SK-N-SH treated with all-trans-retinoic acid at 6 μM for 48 hours (cell line): ENCODE results near the gene IFNA14.

Experiments
- ATAC-seq: fragments of 200-7000 bp; cut with Tn5 transposase; 3 replicates; pipeline ENCODE4 v1.9.1; 2020; ENCODE audit warnings: mild to moderate bottlenecking, moderate library complexity
- ARNTL ChIP-seq: fragments of 450-650 bp; formaldehyde crosslinking; IDR thresholded peaks from 2 replicates; pipeline ENCODE4 v1.5.0; 2020; ENCODE audit warnings: low read depth, mild to moderate bottlenecking, moderate library complexity, borderline replicate concordance
- BACH2 ChIP-seq: fragments of 250-450 bp; sonication (Bioruptor Pico); IDR thresholded peaks from 2 replicates; pipeline ENCODE4 v1.9.0; 2021; ENCODE audit warnings: mild to moderate bottlenecking, borderline replicate concordance
- CSDC2 ChIP-seq: fragments of 250-450 bp; sonication (Bioruptor Pico); IDR thresholded peaks from 2 replicates; pipeline ENCODE4 v1.5.0; 2020; ENCODE audit warnings: mild to moderate bottlenecking, moderate library complexity
- CSRNP3 ChIP-seq: fragments of 250-450 bp; sonication (Bioruptor Pico); IDR thresholded peaks from 2 replicates; pipeline ENCODE4 v1.5.1; 2021; ENCODE audit warnings: mild to moderate bottlenecking, moderate library complexity
- GLIS3 ChIP-seq: fragments of 250-450 bp; sonication (Bioruptor Pico); IDR thresholded peaks from 2 replicates; pipeline ENCODE4 v1.5.0; 2020; ENCODE audit warnings: mild to moderate bottlenecking, moderate library complexity
- ISL1 ChIP-seq: fragments of 250-450 bp; sonication (Bioruptor Pico); IDR thresholded peaks from 2 replicates; pipeline ENCODE4 v2.1.2; 2022; ENCODE audit warnings: mild to moderate bottlenecking, moderate library complexity
- OSR1 ChIP-seq: fragments of 250-450 bp; sonication (Bioruptor Pico); IDR thresholded peaks from 2 replicates; pipeline ENCODE4 v1.8.0; 2022; ENCODE audit warnings: moderate library complexity, mild to moderate bottlenecking, inconsistent platforms
- PATZ1 ChIP-seq: fragments of 250-450 bp; sonication (Bioruptor Pico); IDR thresholded peaks from 2 replicates; pipeline ENCODE4 v1.8.0; 2020; ENCODE audit warnings: mild to moderate bottlenecking, moderate library complexity, borderline replicate concordance
- RARB ChIP-seq: fragments of 250-450 bp; sonication (Bioruptor Pico); IDR thresholded peaks from 2 replicates; pipeline ENCODE4 v1.8.0; 2021; ENCODE audit warnings: mild to moderate bottlenecking, moderate library complexity
- TCF4 ChIP-seq: fragments of 250-450 bp; sonication (Bioruptor Pico); IDR thresholded peaks from 2 replicates; pipeline ENCODE4 v1.8.0; 2021; ENCODE audit warnings: mild to moderate bottlenecking, moderate library complexity, borderline replicate concordance
- TOX ChIP-seq: fragments of 250-450 bp; sonication (Bioruptor Pico); IDR thresholded peaks from 2 replicates; pipeline ENCODE4 v1.8.0; 2021; ENCODE audit warnings: mild to moderate bottlenecking, moderate library complexity, borderline replicate concordance
- ZC3H10 ChIP-seq: fragments of 250-450 bp; sonication (Bioruptor Pico); IDR thresholded peaks from 2 replicates; pipeline ENCODE4 v1.5.1; 2021; ENCODE audit warnings: mild to moderate bottlenecking, moderate library complexity
- ZFP3 ChIP-seq: fragments of 250-450 bp; sonication (Bioruptor Pico); IDR thresholded peaks from 2 replicates; pipeline ENCODE4 v1.5.0; 2020; ENCODE audit warnings: mild to moderate bottlenecking, moderate library complexity
- ZNF565 ChIP-seq: fragments of 450-650 bp; formaldehyde crosslinking; conservative IDR thresholded peaks from 2 replicates; pipeline ENCODE4 v1.5.0; 2020; ENCODE audit warnings: low read depth, mild to moderate bottlenecking, moderate library complexity
- ZNF70 ChIP-seq: fragments of 450-650 bp; formaldehyde crosslinking; IDR thresholded peaks from 2 replicates; pipeline ENCODE4 v1.5.0; 2020; ENCODE audit warnings: mild to moderate bottlenecking, moderate library complexity
- ZNF8 ChIP-seq: fragments of 450-650 bp; formaldehyde crosslinking; IDR thresholded peaks from 2 replicates; pipeline ENCODE4 v1.5.0; 2020; ENCODE audit warnings: mild to moderate bottlenecking, moderate library complexity
- TF ChIP-seq, protein P1 (sequence below): fragments of 250-450 bp; sonication (Bioruptor Pico); IDR thresholded peaks from 2 replicates; pipeline ENCODE4 v1.5.0; 2020; ENCODE audit warnings: mild to moderate bottlenecking, moderate library complexity
- TF ChIP-seq, protein P2 (sequence below): fragments of 250-450 bp; sonication (Bioruptor Pico); IDR thresholded peaks from 2 replicates; pipeline ENCODE4 v1.5.1; 2020; ENCODE audit warnings: low read depth, mild to moderate bottlenecking, moderate library complexity

IFNA14 gene

GRCh38 chr9:21265421-21266189 is 25.8 kb upstream of the IFNA14 start:
- TF ChIP-seq ZNF70 (no peak), ZFP3 (CRISPR knock-in tag) (no peak), GLIS3 (CRISPR knock-in tag) (no peak), CSDC2 (CRISPR knock-in tag) (no peak), RARB (CRISPR knock-in tag) (no peak)
- TF ChIP-seq, protein P1, sequence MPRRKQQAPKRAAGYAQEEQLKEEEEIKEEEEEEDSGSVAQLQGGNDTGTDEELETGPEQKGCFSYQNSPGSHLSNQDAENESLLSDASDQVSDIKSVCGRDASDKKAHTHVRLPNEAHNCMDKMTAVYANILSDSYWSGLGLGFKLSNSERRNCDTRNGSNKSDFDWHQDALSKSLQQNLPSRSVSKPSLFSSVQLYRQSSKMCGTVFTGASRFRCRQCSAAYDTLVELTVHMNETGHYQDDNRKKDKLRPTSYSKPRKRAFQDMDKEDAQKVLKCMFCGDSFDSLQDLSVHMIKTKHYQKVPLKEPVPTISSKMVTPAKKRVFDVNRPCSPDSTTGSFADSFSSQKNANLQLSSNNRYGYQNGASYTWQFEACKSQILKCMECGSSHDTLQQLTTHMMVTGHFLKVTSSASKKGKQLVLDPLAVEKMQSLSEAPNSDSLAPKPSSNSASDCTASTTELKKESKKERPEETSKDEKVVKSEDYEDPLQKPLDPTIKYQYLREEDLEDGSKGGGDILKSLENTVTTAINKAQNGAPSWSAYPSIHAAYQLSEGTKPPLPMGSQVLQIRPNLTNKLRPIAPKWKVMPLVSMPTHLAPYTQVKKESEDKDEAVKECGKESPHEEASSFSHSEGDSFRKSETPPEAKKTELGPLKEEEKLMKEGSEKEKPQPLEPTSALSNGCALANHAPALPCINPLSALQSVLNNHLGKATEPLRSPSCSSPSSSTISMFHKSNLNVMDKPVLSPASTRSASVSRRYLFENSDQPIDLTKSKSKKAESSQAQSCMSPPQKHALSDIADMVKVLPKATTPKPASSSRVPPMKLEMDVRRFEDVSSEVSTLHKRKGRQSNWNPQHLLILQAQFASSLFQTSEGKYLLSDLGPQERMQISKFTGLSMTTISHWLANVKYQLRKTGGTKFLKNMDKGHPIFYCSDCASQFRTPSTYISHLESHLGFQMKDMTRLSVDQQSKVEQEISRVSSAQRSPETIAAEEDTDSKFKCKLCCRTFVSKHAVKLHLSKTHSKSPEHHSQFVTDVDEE (CRISPR knock-in tag) = no peak
- TF ChIP-seq, protein P2, sequence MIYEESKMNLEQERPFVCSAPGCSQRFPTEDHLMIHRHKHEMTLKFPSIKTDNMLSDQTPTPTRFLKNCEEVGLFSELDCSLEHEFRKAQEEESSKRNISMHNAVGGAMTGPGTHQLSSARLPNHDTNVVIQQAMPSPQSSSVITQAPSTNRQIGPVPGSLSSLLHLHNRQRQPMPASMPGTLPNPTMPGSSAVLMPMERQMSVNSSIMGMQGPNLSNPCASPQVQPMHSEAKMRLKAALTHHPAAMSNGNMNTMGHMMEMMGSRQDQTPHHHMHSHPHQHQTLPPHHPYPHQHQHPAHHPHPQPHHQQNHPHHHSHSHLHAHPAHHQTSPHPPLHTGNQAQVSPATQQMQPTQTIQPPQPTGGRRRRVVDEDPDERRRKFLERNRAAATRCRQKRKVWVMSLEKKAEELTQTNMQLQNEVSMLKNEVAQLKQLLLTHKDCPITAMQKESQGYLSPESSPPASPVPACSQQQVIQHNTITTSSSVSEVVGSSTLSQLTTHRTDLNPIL (CRISPR knock-in tag) = no peak
- ATAC-seq = no peak

DNA sequence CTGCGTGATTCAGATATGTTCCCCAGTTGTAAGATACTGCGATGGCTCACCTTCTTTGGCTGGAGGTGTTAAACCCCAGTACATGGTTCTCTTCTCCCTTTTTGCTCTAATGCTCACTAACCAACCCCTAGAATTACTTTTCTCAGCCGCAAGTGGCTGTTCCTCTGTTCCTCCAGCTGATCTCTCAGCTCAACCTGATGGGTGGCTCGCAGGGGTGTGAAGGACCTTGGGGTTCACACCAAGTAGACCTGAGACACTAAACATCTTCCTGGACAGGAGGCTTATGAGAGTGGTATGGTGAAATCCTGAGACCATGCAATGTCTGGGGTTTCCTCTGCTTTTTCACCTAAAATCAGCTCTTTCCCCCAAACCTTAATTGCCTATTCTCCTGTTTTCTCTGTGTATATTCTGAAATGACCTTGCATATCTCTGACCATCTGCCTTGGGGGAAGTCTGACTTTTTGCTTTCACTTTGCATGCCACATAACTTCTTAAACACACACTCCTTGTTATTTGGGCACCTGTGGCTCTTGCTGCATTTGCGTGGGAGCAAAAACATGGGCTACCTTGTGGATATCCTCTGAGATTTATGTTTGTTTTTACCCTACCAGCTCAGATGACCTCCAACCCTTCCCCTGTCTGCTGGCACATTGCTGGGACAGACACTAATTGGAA is 15.9 kb upstream of the IFNA14 start:
- TF ChIP-seq TCF4 (CRISPR knock-in tag) = no peak
- no peak for TF ChIP-seq BACH2 (CRISPR knock-in tag)
- TF ChIP-seq ZC3H10 (CRISPR knock-in tag) = no peak
- TF ChIP-seq ZNF8 (CRISPR knock-in tag) = no peak
- TF ChIP-seq, protein P1 (CRISPR knock-in tag) = no peak
- TF ChIP-seq ISL1 (CRISPR knock-in tag) = no peak
- no peak for TF ChIP-seq TOX (CRISPR knock-in tag)
- no peak for TF ChIP-seq OSR1 (CRISPR knock-in tag)
- TF ChIP-seq ZNF70 = no peak
- no peak for TF ChIP-seq ZNF565 (CRISPR knock-in tag)
- TF ChIP-seq RARB (CRISPR knock-in tag) = no peak
- TF ChIP-seq ARNTL (CRISPR knock-in tag) = no peak
- no peak for TF ChIP-seq CSRNP3
- no peak for TF ChIP-seq PATZ1
- TF ChIP-seq, protein P2 (CRISPR knock-in tag) = no peak
- ATAC-seq = no peak
